Lower leg skin (tissue), 3 donors: ENCODE measurements around the gene SYF2.

Experiments used
- CTCF ChIP-seq, 3 donors: fragments of 450-650 bp; IDR thresholded peaks; one replicate each; pipeline ENCODE4 v1.5.1; 2016; ENCODE audit warnings: antibody characterized with exemption in 3 of 3, mild to moderate bottlenecking in 3 of 3, moderate library complexity in 2 of 3
- POLR2A ChIP-seq, 2 donors: fragments of 450-650 bp; IDR thresholded peaks; one replicate each; pipeline ENCODE4 v1.6.1; 2016 to 2017; ENCODE audit warnings: antibody characterized with exemption in 2 of 2, mild to moderate bottlenecking in 1 of 2, moderate library complexity in 1 of 2

GRCh38 chr1:25185409-25186160 lies 46.7 kb downstream of the SYF2 start:
- TF ChIP-seq CTCF (IDR thresholded peaks at IDR 0.05) (no peak), POLR2A (IDR thresholded peaks at IDR 0.05) (no peak)
